Right atrium auricular region (tissue), 2 donors: ENCODE results near the gene DNAJC17. TPM values are rescaled to one million over a fixed set of nuclear protein-coding genes. Genes with fewer than 3 reads are reported as not detected.

Experiments
- DNase-seq: peaks from one replicate; pipeline ENCODE4 v3.0.0-alpha.2; 2019; ENCODE audit warnings: low spot score
- H3K27ac ChIP-seq, 2 donors: fragments of 200-600 bp; sonication (generic); 1 replicate in 1 of 2; 2 replicates in 1 of 2; pipeline ENCODE4 v1.5.1; 2016 to 2019
- H3K27me3 ChIP-seq, 2 donors: fragments of 200-600 bp; sonication (generic); one replicate each; pipeline versions ENCODE4 v1.5.1 to v1.6.0; 2017 to 2019
- H3K36me3 ChIP-seq: fragments of 200-600 bp; sonication (generic); one replicate; pipeline ENCODE4 v1.5.1; 2016
- H3K4me1 ChIP-seq, 2 donors: fragments of 200-600 bp; sonication (generic); one replicate each; pipeline versions ENCODE4 v1.5.1 to v1.6.0; 2017 to 2019
- H3K4me3 ChIP-seq, 2 donors: fragments of 200-600 bp; sonication (generic); 1 replicate in 1 of 2; 2 replicates in 1 of 2; pipeline ENCODE4 v1.5.1; 2017 to 2019; ENCODE audit warnings: mild to moderate bottlenecking in 1 of 2, moderate library complexity in 1 of 2
- H3K9me3 ChIP-seq, 2 donors: fragments of 200-600 bp; sonication (generic); one replicate each; pipeline ENCODE4 v1.5.1; 2019
- CTCF ChIP-seq, 2 donors: fragments of 200-600 bp; sonication (generic); IDR thresholded peaks; one replicate each; pipeline ENCODE4 v1.5.1; 2019; ENCODE audit warnings: antibody characterized with exemption in 2 of 2
- total RNA-seq, 2 donors: library from RNA; depleted of rRNA; stranded (reverse); fragments of >200 nt; gene quantifications; one replicate each; pipeline ENCODE4 v1.1.0, GENCODE V29; 2016

DNAJC17 gene
- total RNA-seq, 2 donors from 2014 or later, result 11.6 to 15.7 TPM

GRCh38 chr15:40746916-40747418, 60.3 kb downstream of the DNAJC17 start:
- Histone ChIP-seq H3K9me3 (no peaks in the 10 kb centered on the region), H3K4me1 (peaks cover 0 to 6% of the 10 kb centered on the region in 2 donors), H3K27me3 (no peaks in the 10 kb centered on the region), H3K27ac (no peak overlapping the region), H3K36me3 (peaks cover 45% of the 10 kb centered on the region), H3K4me3 (no peak overlapping the region)
- no peak for TF ChIP-seq CTCF (IDR thresholded peaks at IDR 0.05)
- DNase-seq, result no peak

- no peak for DNase-seq
- Histone ChIP-seq H3K27me3 (no peaks in the 10 kb centered on the region), H3K9me3 (no peaks in the 10 kb centered on the region), H3K27ac (no peak overlapping the region), H3K4me3 (no peak overlapping the region), H3K36me3 (peaks cover 42% of the 10 kb centered on the region), H3K4me1 (peaks cover 0 to 6% of the 10 kb centered on the region in 2 donors)
- TF ChIP-seq CTCF (IDR thresholded peaks at IDR 0.05), result no peak
These were observed 62.5 kb downstream of the DNAJC17 start for GRCh38 chr15:40744815-40745152.

GRCh38 chr15:40743921-40744814, 63.1 kb downstream of the DNAJC17 start:
- peak overlapping the region in 1 of 2 donors; percentile 39 for H3K27ac ChIP-seq
- no peak for TF ChIP-seq CTCF (IDR thresholded peaks at IDR 0.05)
- H3K36me3 ChIP-seq, result peaks cover 45% of the 10 kb centered on the region
- no peak for DNase-seq
- no peak overlapping the region for H3K4me3 ChIP-seq
- no peaks in the 10 kb centered on the region for H3K27me3 ChIP-seq
- H3K9me3 ChIP-seq, result no peaks in the 10 kb centered on the region
- peaks cover 0 to 6% of the 10 kb centered on the region in 2 donors for H3K4me1 ChIP-seq

GRCh38 chr15:40743485-40743901, 63.8 kb downstream of the DNAJC17 start:
- DNase-seq, result no peak
- H3K27ac ChIP-seq, result no peak overlapping the region
- TF ChIP-seq CTCF (IDR thresholded peaks at IDR 0.05), result no peak
- H3K4me1 ChIP-seq, result peaks cover 0 to 6% of the 10 kb centered on the region in 2 donors
- no peak overlapping the region for H3K4me3 ChIP-seq
- no peaks in the 10 kb centered on the region for H3K27me3 ChIP-seq
- H3K9me3 ChIP-seq, result no peaks in the 10 kb centered on the region
- peaks cover 45% of the 10 kb centered on the region for H3K36me3 ChIP-seq

- H3K27me3 ChIP-seq, result no peaks in the 10 kb centered on the region
- no peaks in the 10 kb centered on the region for H3K9me3 ChIP-seq
- peaks cover 0 to 6% of the 10 kb centered on the region in 2 donors for H3K4me1 ChIP-seq
- H3K36me3 ChIP-seq, result peaks cover 69% of the 10 kb centered on the region
- no peak overlapping the region for H3K4me3 ChIP-seq
- no peak overlapping the region for H3K27ac ChIP-seq
- no peak for TF ChIP-seq CTCF (IDR thresholded peaks at IDR 0.05)
- DNase-seq, result no peak
These were observed 67.4 kb downstream of the DNAJC17 start for GRCh38 chr15:40739854-40740253.
